Measurements from ENCODE around the gene LRFN5.

Gene LRFN5

DNA sequence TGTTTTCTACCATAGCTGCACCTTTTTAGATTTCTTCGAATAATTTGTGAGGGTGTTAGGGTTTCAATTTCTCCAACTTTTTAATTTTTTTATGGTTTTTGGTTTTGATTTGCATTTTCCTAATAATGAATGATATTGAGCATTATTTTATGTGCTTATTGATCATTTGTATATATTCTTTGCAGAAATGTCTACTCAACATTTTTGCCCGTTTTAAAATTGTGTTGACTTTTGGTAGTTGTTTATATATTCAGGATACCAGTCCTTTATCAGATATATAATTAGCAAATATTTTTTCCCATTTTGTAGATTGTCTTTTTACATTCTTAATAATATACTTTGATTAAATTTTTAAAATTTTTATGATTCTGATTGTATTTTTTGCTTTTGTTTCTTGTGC lies 306.7 kb downstream of the LRFN5 start:
- DNase-seq (ENCODE audit: low read depth), result no peak
- no peak for TF ChIP-seq CTCF (IDR thresholded peaks at IDR 0.05; ENCODE audit: low read length, missing control alignments)
- no peak overlapping the region for H3K4me3 ChIP-seq (replicated peaks; ENCODE audit: low read depth, low read length)

DNA sequence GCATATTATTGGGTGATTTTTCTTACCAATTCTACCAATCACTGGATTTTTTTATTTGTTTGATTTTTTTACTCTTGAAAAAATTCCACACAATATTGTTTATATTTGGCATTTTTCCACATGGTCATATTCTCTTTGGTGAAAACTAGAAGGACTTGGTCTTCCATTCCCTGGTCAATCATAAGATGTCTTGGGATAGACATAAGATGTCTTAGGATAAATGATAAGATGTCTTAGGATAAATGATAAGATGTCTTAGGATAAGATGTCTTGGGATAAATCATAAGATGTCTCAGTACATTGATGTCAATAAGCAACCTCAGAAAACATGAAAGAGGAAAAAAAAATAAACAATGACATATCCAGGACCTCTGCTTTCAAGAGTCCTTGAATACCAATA lies 309.1 kb downstream of the LRFN5 start:
- no peak overlapping the region for H3K4me3 ChIP-seq (replicated peaks; ENCODE audit: low read depth, low read length)
- TF ChIP-seq CTCF (IDR thresholded peaks at IDR 0.05; ENCODE audit: low read length, missing control alignments), result no peak
- DNase-seq (ENCODE audit: low read depth), result no peak

- H3K4me3 ChIP-seq (replicated peaks; ENCODE audit: low read depth, low read length), result no peak overlapping the region
- DNase-seq (ENCODE audit: low read depth), result no peak
- TF ChIP-seq CTCF (IDR thresholded peaks at IDR 0.05; ENCODE audit: low read length, missing control alignments), result no peak
These were observed 309.6 kb downstream of the LRFN5 start for GRCh38 chr14:41916313-41916712.

GRCh38 chr14:41925409-41925808 lies 318.7 kb downstream of the LRFN5 start:
- TF ChIP-seq CTCF (IDR thresholded peaks at IDR 0.05; ENCODE audit: low read length, missing control alignments), result peak; percentile 59
- peak; percentile 59 for DNase-seq (ENCODE audit: low read depth)
- H3K4me3 ChIP-seq (replicated peaks; ENCODE audit: low read depth, low read length), result no peak overlapping the region

- no peak overlapping the region for H3K4me3 ChIP-seq (replicated peaks; ENCODE audit: low read depth, low read length)
- no peak for TF ChIP-seq CTCF (IDR thresholded peaks at IDR 0.05; ENCODE audit: low read length, missing control alignments)
- no peak for DNase-seq (ENCODE audit: low read depth)
These were observed 343.9 kb downstream of the LRFN5 start for GRCh38 chr14:41950428-41951151.
